GM19240 (cell line): Measurements from ENCODE around the gene GCC1.
A peak's percentile ranks its signal among the peaks of the same experiment; 100 is the strongest.
"Not testable (repeated sequence)": the region's sequence is repeated elsewhere in the genome, so short reads cannot be mapped to it uniquely, and the experiment has no call there.

ENCODE experiments used
- DNase-seq: peaks from one replicate; pipeline ENCODE4 v3.0.0; 2011; ENCODE audit warnings: low spot score; ENCODE audit not compliant: insufficient read length

GCC1 gene

GRCh38 chr7:127591189-127591588 lies 5.8 kb upstream of the GCC1 start:
- DNase-seq = no peak

GRCh38 chr7:127589896-127590295 lies 4.5 kb upstream of the GCC1 start:
- no peak for DNase-seq

- DNase-seq = no peak
Observed at GRCh38 chr7:127588697-127589482, 3.5 kb upstream of the GCC1 start.

- DNase-seq = peak; percentile 87
Observed at GRCh38 chr7:127588019-127588696, 2.8 kb upstream of the GCC1 start, which contains the start of gene ARF5. TSS of gene ARF5 (plus strand) at chr7:127588411. CDS start at chr7:127588499, 88 bp downstream.

- no peak for DNase-seq
Observed at GRCh38 chr7:127587663-127588018, 2.2 kb upstream of the GCC1 start.

DNA sequence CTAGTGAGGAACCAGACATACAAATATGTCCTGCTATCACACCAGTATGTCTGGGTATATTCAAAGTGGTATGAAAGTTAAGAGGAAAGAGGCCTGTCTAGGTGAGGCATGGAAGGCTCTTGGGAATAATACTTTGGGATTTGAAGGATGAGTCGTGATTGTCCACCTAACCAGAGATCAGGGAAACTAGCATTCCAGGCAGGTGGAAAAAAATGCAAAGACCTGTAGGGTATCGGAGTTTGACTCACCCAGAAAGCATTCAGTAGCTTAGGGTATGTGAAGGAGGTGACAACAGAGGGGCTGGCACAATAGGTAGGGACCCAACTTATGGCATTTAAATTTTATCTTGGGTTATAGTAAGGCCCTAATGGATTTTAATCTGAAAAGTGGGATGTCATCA lies 950 bp upstream of the GCC1 start:
- no peak for DNase-seq

DNA sequence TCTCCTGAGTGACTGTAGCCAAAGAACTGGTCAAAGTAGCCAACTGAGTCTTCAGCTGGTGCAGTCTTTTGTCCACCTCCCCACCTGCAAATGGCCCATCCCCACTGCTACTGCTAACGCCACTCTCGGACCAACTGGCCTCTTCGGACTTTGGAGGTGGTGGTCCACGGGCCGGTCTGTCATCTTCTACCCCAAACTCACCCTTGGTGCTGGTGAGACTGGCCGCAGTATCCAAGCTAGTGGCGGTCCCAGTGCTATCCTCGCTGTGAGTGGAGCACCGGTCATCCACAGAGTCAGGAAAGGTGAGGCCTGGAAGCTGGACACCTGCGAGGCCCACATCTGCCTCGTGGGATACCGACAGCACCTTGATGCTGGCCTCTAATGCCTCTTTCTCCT lies 750 bp downstream of the GCC1 start:
- no peak for DNase-seq

DNA sequence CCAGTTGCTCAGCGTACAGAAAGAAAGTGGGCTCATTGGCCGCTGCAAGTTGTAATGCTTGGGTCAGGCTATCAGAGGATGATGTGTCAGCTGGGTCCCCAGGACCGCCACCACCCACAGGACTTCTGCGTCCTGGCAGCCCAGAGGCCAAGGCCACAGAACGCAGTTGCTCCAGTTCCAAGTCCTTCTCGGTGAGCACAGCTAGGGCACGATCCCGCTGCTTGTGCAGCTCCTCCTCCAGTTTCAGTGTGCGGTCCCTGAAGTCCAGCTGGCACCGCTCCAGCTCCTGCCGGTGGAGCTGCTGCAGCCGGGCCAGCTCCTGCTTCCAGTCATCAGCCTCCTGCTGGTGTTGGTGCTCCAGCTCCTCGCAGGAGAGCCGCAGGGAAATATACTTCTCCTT lies 3.0 kb downstream of the GCC1 start:
- DNase-seq = no peak

GRCh38 chr7:127581716-127582115 lies 3.7 kb downstream of the GCC1 start:
- no peak for DNase-seq

DNA sequence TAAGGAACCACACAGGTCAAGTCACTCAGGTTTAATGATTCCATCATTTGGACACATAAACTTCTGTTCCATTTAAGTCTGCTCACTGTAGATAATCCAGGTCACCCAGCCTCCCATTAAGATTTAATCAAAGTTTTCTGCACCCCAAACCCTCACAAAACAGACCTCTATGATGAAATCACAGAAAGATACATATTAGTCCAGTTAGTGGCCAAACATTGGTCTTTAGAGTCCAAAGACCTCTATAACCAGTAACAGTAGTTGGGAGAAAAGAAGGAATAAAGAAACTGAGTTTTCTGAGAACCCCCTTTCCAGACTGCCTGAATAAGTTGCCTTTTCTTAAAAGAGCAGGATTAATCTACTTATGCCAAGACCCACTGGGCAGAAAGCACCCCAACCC lies 4.8 kb downstream of the GCC1 start:
- DNase-seq = no peak

DNA sequence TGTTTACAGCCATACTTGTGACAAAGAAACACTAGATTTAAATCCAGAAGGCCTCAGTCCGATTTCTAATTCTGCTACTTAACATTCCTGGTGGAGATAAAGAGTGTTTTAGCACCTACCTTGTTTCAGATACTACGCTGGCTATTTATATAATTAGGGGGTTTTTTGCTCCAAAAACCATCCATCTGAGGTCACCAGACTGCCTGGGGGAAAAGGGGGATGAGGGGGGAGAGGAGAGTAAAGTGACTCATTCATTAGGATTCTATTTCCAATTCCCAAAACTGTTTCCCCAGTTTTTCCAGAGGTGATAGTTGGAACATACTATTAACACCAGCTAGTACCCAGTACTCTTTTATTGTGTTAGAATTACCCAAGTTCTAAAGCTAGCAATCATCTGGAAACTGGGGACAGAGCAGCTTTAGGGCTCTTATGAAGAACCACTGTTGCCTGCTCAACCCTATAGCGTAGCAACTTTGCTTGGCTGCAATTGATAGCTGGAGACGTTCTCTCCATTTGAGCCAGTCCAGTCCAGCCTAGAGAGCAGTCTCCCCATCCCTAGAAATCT lies 6.6 kb downstream of the GCC1 start:
- DNase-seq = no peak

DNA sequence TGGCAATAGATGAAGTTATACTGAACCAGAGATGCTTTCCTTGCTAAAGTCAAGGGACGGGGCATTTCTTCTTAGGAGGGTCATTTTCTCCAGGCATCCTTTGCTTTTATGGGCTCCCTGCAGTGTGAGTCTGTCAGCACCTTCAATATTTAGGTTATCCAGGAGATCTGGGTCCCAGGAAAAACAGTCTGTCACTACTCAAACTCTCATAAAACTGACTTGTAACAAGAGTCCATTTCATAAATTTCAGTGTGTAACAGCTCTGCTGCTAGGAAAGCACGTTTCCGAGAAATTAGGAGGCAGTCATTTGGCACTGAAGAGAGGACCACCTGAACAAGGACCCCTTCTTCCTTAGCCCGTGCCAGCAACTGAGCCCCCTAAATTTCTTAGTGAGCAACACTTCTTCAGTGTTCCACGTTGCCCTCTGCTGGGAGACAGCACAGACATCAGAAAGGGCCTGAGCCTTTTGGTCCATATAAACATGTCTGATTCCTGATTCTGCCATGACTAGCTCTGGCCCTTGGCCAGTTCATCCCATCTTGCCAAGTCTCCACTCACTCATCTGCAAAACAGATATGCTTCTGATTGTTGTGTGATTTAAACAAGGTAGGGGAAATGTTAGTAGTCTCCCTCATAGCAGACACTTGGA lies 7.2 kb downstream of the GCC1 start:
- no peak for DNase-seq

GRCh38 chr7:127571741-127572505 lies 13.5 kb downstream of the GCC1 start:
- DNase-seq = no peak

GRCh38 chr7:127568034-127568433 lies 17.4 kb downstream of the GCC1 start:
- DNase-seq = not testable (repeated sequence)

DNA sequence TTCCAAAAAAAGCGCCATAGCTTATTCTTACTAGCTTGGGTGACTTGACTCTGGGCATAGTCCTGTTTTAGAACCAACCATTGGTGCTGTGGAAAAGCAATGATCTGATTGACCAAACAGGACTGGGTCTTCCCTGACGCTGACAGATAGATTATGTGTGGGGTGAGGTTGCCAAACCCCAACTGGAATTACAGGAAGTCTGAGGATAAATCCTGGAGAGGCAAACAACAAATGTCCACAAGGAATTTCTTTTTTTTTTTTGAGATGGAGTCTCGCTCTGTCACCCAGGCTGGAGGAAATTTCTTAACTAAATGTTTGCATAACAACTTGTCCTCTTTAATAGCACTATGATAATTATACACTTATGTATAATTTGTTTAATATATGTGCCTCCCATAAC lies 19.2 kb downstream of the GCC1 start:
- no peak for DNase-seq

DNA sequence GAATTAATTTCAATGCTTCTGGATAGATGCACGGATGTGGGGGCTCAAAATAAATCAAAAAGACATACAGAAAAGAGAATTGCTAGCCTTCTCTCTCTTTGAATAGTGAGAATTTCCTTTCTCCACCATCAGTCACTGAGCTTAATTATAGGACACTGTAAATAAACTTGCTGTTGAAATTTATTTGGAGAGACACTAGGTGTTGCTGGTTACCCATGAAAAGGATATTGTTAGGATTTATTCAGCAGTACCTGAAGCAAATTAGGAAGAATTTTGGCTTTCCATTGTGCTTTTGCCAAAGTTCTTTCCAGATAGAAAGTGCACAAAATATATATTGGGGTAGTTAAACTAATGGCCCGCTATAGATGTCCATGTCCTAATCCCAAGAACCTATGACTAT lies 27.6 kb downstream of the GCC1 start:
- DNase-seq = no peak

DNA sequence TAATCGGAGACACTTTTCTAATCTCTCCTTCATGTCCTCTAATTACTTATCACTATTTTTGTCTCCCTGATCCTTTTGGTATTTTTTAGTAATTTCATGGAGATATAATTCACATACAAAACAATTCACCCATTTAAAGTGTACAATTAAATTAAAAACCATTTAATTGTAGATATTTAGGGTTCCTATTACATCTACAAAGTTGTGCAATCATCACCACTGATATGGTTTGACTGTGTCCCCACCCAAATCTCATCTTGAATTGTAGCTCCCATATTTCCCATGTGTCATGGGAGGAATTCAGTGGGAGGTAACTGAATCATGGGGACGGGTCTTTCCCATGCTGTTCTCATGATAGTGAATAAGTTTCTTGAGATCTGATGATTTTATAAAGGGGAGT lies 29.0 kb downstream of the GCC1 start:
- no peak for DNase-seq

GRCh38 chr7:127551941-127552340 lies 33.5 kb downstream of the GCC1 start:
- no peak for DNase-seq

DNA sequence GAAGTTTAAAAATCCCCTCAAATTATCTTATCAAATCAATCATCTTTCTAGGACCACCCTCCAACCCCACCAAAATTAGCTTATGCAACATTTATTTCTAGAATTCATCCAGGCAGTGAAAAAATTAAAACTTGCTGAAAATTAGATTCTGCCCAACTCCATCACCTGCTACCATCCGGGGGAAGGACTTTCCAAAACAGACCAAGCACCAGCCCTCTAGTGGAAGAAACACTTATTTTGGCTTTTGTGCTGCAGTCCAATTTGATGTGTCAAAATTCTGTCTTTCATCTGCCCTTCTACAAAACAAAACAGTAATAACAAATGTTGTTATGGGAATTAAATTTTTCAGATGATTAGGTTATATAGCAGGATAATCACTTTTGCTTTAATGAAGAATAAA lies 35.1 kb downstream of the GCC1 start:
- no peak for DNase-seq

GRCh38 chr7:127546313-127546712 lies 39.1 kb downstream of the GCC1 start:
- no peak for DNase-seq

- no peak for DNase-seq
Observed at GRCh38 chr7:127541548-127541947, 43.8 kb downstream of the GCC1 start.
